GM06990 (cell line): ENCODE data around the gene RSBN1L.

ENCODE experiments used
- DNase-seq: peaks from one replicate; pipeline ENCODE4 v3.0.0-alpha.2; 2011; ENCODE audit not compliant: insufficient read length; ENCODE audit errors: extremely low read depth
- H3K27me3 ChIP-seq: replicated peaks from 2 replicates; pipeline ENCODE4 v1.6.0; 2011; ENCODE audit warnings: low read length; ENCODE audit not compliant: control insufficient read depth, insufficient read depth
- H3K36me3 ChIP-seq: 2 replicates; pipeline ENCODE4 v1.5.1; 2011; ENCODE audit warnings: low read length; ENCODE audit not compliant: control insufficient read depth, insufficient read depth
- H3K4me3 ChIP-seq: replicated peaks from 2 replicates; pipeline ENCODE4 v1.5.1; 2011; ENCODE audit warnings: low read depth, mild to moderate bottlenecking, control low read depth, low read length
- CTCF ChIP-seq: IDR thresholded peaks from 2 replicates; pipeline ENCODE4 v1.5.1; 2011; ENCODE audit warnings: low read length, control low read depth, mild to moderate bottlenecking, inconsistent platforms; ENCODE audit not compliant: insufficient read depth, poor library complexity, severe bottlenecking

The RSBN1L gene

GRCh38 chr7:77662869-77663268 is 33.4 kb upstream of the RSBN1L start:
- TF ChIP-seq CTCF = no peak
- DNase-seq = no peak
- no peaks in the 10 kb centered on the region for H3K36me3 ChIP-seq
- H3K4me3 ChIP-seq = no peak overlapping the region
- no peaks in the 10 kb centered on the region for H3K27me3 ChIP-seq

GRCh38 chr7:77664715-77665114 is 31.5 kb upstream of the RSBN1L start:
- H3K27me3 ChIP-seq = no peaks in the 10 kb centered on the region
- DNase-seq = no peak
- no peak overlapping the region for H3K4me3 ChIP-seq
- TF ChIP-seq CTCF = no peak
- H3K36me3 ChIP-seq = no peaks in the 10 kb centered on the region

GRCh38 chr7:77665161-77665560 is 31.1 kb upstream of the RSBN1L start:
- DNase-seq = no peak
- no peak for TF ChIP-seq CTCF
- Histone ChIP-seq H3K4me3 (no peak overlapping the region), H3K36me3 (no peaks in the 10 kb centered on the region), H3K27me3 (no peaks in the 10 kb centered on the region)

- H3K36me3 ChIP-seq = no peaks in the 10 kb centered on the region
- TF ChIP-seq CTCF = no peak
- DNase-seq = no peak
- no peaks in the 10 kb centered on the region for H3K27me3 ChIP-seq
- H3K4me3 ChIP-seq = no peak overlapping the region
These were observed 28.7 kb upstream of the RSBN1L start for GRCh38 chr7:77667459-77668086.

GRCh38 chr7:77674878-77675277 is 21.4 kb upstream of the RSBN1L start:
- no peak for TF ChIP-seq CTCF
- no peaks in the 10 kb centered on the region for H3K36me3 ChIP-seq
- no peak overlapping the region for H3K4me3 ChIP-seq
- DNase-seq = no peak
- no peaks in the 10 kb centered on the region for H3K27me3 ChIP-seq

DNA sequence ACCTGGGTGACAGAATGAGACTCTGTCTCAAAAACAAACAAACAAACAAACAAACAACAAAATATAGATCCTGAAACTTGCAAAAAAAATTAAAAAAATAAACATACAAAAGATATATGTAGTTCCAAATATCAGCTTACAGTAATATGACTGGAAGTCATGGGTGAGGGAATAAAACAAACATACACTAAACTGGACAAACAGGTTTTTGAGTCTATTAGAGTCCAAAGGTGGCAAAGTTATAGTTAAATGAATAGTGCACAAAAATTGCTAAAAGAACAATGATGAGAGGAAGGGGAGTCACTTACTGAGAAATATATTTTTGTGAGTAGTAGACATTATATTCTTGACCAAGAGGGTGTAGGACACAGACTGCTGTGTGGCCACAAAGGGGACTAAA is 16.7 kb upstream of the RSBN1L start:
- Histone ChIP-seq H3K36me3 (peaks cover 4% of the 10 kb centered on the region; the same call in 1 of the 2 replicates), H3K27me3 (no peaks in the 10 kb centered on the region), H3K4me3 (no peak overlapping the region)
- no peak for DNase-seq
- TF ChIP-seq CTCF = no peak
